Ishikawa (cell line): Measurements from ENCODE around the gene OLFML2B.

Experiments
- CEBPB ChIP-seq: IDR thresholded peaks from 2 replicates; pipeline ENCODE4 v1.6.1; 2012
- CREB1 ChIP-seq: IDR thresholded peaks from 2 replicates; pipeline ENCODE4 v1.6.1; 2012; ENCODE audit warnings: low read depth
- EGR1 ChIP-seq: IDR thresholded peaks from 2 replicates; pipeline ENCODE4 v1.6.1; 2012
- EP300 ChIP-seq: IDR thresholded peaks from 2 replicates; pipeline ENCODE4 v1.6.1; 2012; ENCODE audit warnings: borderline replicate concordance
- FOXM1 ChIP-seq: IDR thresholded peaks from 2 replicates; pipeline ENCODE4 v1.6.1; 2012; ENCODE audit warnings: low read depth, borderline replicate concordance
- NFIC ChIP-seq: IDR thresholded peaks from 2 replicates; pipeline ENCODE4 v1.6.1; 2012
- RAD21 ChIP-seq: IDR thresholded peaks from 2 replicates; pipeline ENCODE4 v1.6.1; 2012; ENCODE audit warnings: low read depth
- TAF1 ChIP-seq: IDR thresholded peaks from 2 replicates; pipeline ENCODE4 v1.6.1; 2012; ENCODE audit warnings: low read depth, mild to moderate bottlenecking
- TCF12 ChIP-seq: IDR thresholded peaks from 2 replicates; pipeline ENCODE4 v1.6.1; 2012; ENCODE audit warnings: low read depth
- TEAD4 ChIP-seq: IDR thresholded peaks from 2 replicates; pipeline ENCODE4 v1.6.1; 2012
- YY1 ChIP-seq: IDR thresholded peaks from 2 replicates; pipeline ENCODE4 v1.6.1; 2012; ENCODE audit warnings: low read depth
- ZBTB7A ChIP-seq: IDR thresholded peaks from 2 replicates; pipeline ENCODE4 v1.6.1; 2012; ENCODE audit warnings: low read depth
- TF ChIP-seq, protein P1 (sequence below): IDR thresholded peaks from 2 replicates; pipeline ENCODE4 v1.6.1; 2012; ENCODE audit warnings: low read depth, mild to moderate bottlenecking
- TF ChIP-seq, protein P2 (sequence below): IDR thresholded peaks from 2 replicates; pipeline ENCODE4 v1.6.1; 2012
- TF ChIP-seq, protein P3 (sequence below): IDR thresholded peaks from 2 replicates; pipeline ENCODE4 v1.6.1; 2012

Gene OLFML2B

DNA sequence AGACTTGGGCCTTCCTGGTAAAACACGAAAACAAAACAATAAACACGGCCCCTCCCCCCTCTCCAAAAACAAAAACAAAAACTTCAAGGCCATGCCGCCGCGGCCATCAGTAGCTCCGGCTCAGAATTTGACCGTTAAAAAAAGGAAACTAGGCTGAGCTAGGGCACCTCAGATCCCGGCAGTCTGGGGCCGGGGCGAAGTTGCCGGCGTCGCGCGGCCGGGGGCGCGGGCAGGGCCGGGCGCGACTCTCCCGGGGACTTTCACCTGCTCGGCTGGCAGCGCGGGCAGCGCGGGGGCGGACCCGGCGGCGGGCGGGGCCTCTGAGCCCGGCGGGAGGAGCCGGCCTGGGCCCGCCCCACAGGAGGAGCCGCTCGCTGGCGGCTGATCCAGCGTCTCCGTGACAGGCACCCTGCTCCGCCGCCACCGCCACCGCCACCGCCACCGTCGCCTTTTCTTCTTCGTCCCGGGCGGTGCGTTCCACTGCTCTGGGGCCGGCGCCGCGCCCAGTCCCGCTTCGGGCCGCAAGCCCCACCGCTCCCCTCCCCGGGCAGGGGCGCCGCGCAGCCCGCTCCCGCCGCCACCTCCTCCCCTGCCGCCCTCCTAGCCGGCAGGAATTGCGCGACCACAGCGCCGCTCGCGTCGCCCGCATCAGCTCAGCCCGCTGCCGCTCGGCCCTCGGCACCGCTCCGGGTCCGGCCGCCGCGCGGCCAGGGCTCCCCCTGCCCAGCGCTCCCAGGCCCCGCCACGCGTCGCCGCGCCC, 45.8 kb upstream of the OLFML2B start, which contains the start of gene NOS1AP:
NOS1AP (plus strand) TSS at position 358 of the 760 bp plus-strand sequence. CDS start 487 bp downstream, outside the sequence.
- TF ChIP-seq CEBPB (no peak), FOXM1 (no peak), NFIC (no peak; the same call in 1 of the 2 replicates), ZBTB7A (peak; percentile 50), TEAD4 (no peak), EGR1 (peak; percentile 81), TCF12 (peak; percentile 12; the same call in 1 of the 2 replicates), CREB1 (no peak), RAD21 (no peak), EP300 (no peak), YY1 (no peak), TAF1 (peak; percentile 50; the same call in 1 of the 2 replicates)
- TF ChIP-seq, protein P1, sequence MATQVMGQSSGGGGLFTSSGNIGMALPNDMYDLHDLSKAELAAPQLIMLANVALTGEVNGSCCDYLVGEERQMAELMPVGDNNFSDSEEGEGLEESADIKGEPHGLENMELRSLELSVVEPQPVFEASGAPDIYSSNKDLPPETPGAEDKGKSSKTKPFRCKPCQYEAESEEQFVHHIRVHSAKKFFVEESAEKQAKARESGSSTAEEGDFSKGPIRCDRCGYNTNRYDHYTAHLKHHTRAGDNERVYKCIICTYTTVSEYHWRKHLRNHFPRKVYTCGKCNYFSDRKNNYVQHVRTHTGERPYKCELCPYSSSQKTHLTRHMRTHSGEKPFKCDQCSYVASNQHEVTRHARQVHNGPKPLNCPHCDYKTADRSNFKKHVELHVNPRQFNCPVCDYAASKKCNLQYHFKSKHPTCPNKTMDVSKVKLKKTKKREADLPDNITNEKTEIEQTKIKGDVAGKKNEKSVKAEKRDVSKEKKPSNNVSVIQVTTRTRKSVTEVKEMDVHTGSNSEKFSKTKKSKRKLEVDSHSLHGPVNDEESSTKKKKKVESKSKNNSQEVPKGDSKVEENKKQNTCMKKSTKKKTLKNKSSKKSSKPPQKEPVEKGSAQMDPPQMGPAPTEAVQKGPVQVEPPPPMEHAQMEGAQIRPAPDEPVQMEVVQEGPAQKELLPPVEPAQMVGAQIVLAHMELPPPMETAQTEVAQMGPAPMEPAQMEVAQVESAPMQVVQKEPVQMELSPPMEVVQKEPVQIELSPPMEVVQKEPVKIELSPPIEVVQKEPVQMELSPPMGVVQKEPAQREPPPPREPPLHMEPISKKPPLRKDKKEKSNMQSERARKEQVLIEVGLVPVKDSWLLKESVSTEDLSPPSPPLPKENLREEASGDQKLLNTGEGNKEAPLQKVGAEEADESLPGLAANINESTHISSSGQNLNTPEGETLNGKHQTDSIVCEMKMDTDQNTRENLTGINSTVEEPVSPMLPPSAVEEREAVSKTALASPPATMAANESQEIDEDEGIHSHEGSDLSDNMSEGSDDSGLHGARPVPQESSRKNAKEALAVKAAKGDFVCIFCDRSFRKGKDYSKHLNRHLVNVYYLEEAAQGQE: no peak
- TF ChIP-seq, protein P2, sequence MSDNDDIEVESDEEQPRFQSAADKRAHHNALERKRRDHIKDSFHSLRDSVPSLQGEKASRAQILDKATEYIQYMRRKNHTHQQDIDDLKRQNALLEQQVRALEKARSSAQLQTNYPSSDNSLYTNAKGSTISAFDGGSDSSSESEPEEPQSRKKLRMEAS: peak; percentile 40
- TF ChIP-seq, protein P3, sequence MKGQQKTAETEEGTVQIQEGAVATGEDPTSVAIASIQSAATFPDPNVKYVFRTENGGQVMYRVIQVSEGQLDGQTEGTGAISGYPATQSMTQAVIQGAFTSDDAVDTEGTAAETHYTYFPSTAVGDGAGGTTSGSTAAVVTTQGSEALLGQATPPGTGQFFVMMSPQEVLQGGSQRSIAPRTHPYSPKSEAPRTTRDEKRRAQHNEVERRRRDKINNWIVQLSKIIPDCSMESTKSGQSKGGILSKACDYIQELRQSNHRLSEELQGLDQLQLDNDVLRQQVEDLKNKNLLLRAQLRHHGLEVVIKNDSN: no peak; the same call in 1 of the 2 replicates

DNA sequence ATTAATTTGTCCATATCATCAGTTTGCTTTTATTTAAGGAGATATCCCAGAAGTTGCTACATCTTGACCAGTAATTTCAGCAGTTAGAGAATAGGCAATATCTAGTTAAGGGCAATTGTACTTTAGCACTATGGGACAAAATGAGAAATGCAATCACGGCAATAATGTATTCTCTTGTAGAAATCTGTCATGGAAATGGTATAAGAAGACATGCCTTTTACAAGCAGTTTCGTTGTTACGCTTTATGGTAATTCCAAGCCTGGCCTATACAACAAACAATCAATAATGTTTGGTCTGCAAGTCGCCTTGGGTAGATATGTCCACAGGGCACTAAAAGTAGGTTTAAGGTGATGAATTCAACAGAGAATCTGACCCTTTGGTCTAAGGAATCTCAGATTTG, 44.6 kb upstream of the OLFML2B start:
- TF ChIP-seq TCF12 (no peak), TAF1 (no peak), EGR1 (no peak), TEAD4 (no peak), CEBPB (no peak), NFIC (no peak), RAD21 (no peak), CREB1 (no peak), ZBTB7A (no peak)
- TF ChIP-seq, protein P3: no peak
- TF ChIP-seq, protein P1: no peak
- TF ChIP-seq, protein P2: no peak

DNA sequence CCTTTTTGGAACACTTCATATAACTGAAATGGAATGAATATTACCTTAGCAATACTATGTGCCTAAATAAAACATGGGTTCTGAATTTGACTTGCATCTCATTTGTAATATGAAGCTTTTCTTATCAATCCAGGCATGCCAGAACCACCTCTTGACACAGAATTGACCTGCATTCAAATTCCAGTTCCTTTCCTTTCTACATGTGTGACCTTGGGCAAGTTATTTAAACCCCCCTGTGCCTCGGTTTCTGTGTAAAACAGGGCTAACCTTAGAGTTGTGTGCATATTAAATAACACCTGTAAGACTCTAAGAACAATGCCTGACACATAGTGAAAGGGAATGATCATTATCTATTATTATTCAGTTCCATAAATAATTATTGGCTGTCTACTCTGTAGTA, 43.8 kb upstream of the OLFML2B start:
- TF ChIP-seq, protein P2: no peak
- TF ChIP-seq ZBTB7A (no peak), TCF12 (no peak), CEBPB (no peak), NFIC (no peak), YY1 (no peak), RAD21 (no peak), EGR1 (no peak), CREB1 (no peak), EP300 (no peak)
- TF ChIP-seq, protein P1: no peak

DNA sequence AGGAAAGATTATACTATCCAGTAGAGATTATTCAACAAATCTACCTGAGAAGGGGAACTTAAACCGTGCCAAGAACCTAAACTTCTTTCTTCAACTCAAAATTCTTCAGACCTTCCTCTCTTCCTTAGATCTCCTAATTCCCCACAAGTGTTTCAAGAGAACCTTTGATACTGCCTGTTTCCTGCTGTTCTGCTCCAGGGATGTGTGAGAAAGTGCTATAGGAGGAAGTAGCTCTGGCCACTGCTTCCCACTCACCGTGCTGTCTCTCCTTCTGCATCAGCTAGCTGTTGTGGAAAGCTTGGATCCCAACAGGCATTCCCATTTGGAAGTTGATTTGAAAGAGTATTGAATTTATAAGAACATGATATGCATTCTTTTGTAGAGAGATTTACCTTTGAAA, 41.3 kb upstream of the OLFML2B start:
- no peak for TF ChIP-seq TAF1
- no peak for TF ChIP-seq NFIC
- no peak for TF ChIP-seq TCF12
- no peak for TF ChIP-seq CEBPB
- TF ChIP-seq RAD21: no peak
- no peak for TF ChIP-seq YY1
- TF ChIP-seq, protein P2: no peak
- no peak for TF ChIP-seq CREB1
- TF ChIP-seq, protein P3: no peak
- TF ChIP-seq EGR1: no peak
- no peak for TF ChIP-seq ZBTB7A
- TF ChIP-seq FOXM1: no peak
- TF ChIP-seq EP300: no peak
- TF ChIP-seq, protein P1: no peak
